ENCODE measurements around the gene ADARB2. TPM values are rescaled to one million over a fixed set of nuclear protein-coding genes. Genes with fewer than 3 reads are reported as not detected.

The ADARB2 gene
- total and polyA plus RNA-seq, 4 donors = 0.55 to 0.70 (median 0.59) TPM; not detected in 1

DNA sequence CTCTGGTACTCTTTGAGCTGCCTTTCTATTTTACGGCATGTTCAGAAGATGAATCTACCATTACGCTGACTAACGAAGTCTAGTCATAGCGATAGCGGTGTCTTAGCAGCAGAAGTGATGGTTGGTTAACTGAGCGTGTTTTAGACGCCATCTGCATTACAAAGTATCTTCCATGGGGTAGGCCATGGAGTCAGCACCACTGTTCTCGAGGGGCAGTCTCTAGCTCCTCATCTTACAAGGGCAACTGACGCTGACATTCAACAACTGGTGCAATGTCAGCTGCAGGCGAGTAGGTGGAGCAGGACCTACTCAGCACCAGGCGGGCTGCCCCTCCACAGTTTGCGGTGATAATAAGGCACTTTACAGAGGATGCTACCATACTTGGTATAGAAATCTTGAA is 88.7 kb downstream of the ADARB2 start:
- no peak overlapping the region for H3K4me3 ChIP-seq (ENCODE audit: low read depth in 1 of 3, low read length in 3 of 3)
- H3K4me1 ChIP-seq (ENCODE audit: control insufficient read depth in 4 of 4, insufficient read depth in 4 of 4, low read length in 3 of 4) = no peaks in the 10 kb centered on the region
- DNase-seq (ENCODE audit: low spot score) = no peak
- H3K36me3 ChIP-seq (ENCODE audit: control insufficient read depth in 4 of 4, insufficient read depth in 3 of 4, low read depth in 1 of 4, low read length in 3 of 4) = no peaks in the 10 kb centered on the region
- TF ChIP-seq, protein P1, sequence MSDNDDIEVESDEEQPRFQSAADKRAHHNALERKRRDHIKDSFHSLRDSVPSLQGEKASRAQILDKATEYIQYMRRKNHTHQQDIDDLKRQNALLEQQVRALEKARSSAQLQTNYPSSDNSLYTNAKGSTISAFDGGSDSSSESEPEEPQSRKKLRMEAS (IDR thresholded peaks at IDR 0.05) = no peak
- TF ChIP-seq NR2F2 (IDR thresholded peaks at IDR 0.05) = no peak
- TF ChIP-seq RXRA (IDR thresholded peaks at IDR 0.05) = no peak
- TF ChIP-seq FOXA1 (IDR thresholded peaks at IDR 0.05) = no peak
- TF ChIP-seq YY1 (IDR thresholded peaks at IDR 0.05) = no peak
- TF ChIP-seq, protein P2, sequence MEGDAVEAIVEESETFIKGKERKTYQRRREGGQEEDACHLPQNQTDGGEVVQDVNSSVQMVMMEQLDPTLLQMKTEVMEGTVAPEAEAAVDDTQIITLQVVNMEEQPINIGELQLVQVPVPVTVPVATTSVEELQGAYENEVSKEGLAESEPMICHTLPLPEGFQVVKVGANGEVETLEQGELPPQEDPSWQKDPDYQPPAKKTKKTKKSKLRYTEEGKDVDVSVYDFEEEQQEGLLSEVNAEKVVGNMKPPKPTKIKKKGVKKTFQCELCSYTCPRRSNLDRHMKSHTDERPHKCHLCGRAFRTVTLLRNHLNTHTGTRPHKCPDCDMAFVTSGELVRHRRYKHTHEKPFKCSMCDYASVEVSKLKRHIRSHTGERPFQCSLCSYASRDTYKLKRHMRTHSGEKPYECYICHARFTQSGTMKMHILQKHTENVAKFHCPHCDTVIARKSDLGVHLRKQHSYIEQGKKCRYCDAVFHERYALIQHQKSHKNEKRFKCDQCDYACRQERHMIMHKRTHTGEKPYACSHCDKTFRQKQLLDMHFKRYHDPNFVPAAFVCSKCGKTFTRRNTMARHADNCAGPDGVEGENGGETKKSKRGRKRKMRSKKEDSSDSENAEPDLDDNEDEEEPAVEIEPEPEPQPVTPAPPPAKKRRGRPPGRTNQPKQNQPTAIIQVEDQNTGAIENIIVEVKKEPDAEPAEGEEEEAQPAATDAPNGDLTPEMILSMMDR (IDR thresholded peaks at IDR 0.05; ENCODE audit: low read depth, low read length, missing input control) = no peak
- TF ChIP-seq RAD21 (IDR thresholded peaks at IDR 0.05) = no peak
- TF ChIP-seq, protein P3, sequence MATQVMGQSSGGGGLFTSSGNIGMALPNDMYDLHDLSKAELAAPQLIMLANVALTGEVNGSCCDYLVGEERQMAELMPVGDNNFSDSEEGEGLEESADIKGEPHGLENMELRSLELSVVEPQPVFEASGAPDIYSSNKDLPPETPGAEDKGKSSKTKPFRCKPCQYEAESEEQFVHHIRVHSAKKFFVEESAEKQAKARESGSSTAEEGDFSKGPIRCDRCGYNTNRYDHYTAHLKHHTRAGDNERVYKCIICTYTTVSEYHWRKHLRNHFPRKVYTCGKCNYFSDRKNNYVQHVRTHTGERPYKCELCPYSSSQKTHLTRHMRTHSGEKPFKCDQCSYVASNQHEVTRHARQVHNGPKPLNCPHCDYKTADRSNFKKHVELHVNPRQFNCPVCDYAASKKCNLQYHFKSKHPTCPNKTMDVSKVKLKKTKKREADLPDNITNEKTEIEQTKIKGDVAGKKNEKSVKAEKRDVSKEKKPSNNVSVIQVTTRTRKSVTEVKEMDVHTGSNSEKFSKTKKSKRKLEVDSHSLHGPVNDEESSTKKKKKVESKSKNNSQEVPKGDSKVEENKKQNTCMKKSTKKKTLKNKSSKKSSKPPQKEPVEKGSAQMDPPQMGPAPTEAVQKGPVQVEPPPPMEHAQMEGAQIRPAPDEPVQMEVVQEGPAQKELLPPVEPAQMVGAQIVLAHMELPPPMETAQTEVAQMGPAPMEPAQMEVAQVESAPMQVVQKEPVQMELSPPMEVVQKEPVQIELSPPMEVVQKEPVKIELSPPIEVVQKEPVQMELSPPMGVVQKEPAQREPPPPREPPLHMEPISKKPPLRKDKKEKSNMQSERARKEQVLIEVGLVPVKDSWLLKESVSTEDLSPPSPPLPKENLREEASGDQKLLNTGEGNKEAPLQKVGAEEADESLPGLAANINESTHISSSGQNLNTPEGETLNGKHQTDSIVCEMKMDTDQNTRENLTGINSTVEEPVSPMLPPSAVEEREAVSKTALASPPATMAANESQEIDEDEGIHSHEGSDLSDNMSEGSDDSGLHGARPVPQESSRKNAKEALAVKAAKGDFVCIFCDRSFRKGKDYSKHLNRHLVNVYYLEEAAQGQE (IDR thresholded peaks at IDR 0.05) = no peak
- TF ChIP-seq GABPA (IDR thresholded peaks at IDR 0.05 in 1 of 2, conservative IDR thresholded peaks at IDR 0.05 in 1 of 2) = no peak
- no peak for TF ChIP-seq EGR1 (IDR thresholded peaks at IDR 0.05; ENCODE audit: low read depth in 2 of 2)
- TF ChIP-seq JUND (IDR thresholded peaks at IDR 0.05) = no peak
- TF ChIP-seq TAF1 (conservative IDR thresholded peaks at IDR 0.05) = no peak
- TF ChIP-seq, protein P4, sequence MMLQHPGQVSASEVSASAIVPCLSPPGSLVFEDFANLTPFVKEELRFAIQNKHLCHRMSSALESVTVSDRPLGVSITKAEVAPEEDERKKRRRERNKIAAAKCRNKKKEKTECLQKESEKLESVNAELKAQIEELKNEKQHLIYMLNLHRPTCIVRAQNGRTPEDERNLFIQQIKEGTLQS (IDR thresholded peaks at IDR 0.05) = no peak
- TF ChIP-seq FOXA2 (IDR thresholded peaks at IDR 0.05) = no peak
- H3K9ac ChIP-seq (ENCODE audit: low read depth in 1 of 2, low read length in 2 of 2) = no peak overlapping the region
- no peak overlapping the region for H3K27ac ChIP-seq (ENCODE audit: low read depth in 1 of 2, low read length in 2 of 2)
- H3K9me3 ChIP-seq (ENCODE audit: control insufficient read depth in 4 of 4, low read length in 3 of 4) = peaks cover 0 to 2% (median 0%) of the 10 kb centered on the region in 4 donors
- H3K27me3 ChIP-seq (ENCODE audit: control insufficient read depth in 4 of 4, insufficient read depth in 4 of 4, low read length in 3 of 4) = peaks cover 0 to 4% (median 0%) of the 10 kb centered on the region in 4 donors
- 81% methylated on average over 12 of the region's 12 CpGs for WGBS

DNA sequence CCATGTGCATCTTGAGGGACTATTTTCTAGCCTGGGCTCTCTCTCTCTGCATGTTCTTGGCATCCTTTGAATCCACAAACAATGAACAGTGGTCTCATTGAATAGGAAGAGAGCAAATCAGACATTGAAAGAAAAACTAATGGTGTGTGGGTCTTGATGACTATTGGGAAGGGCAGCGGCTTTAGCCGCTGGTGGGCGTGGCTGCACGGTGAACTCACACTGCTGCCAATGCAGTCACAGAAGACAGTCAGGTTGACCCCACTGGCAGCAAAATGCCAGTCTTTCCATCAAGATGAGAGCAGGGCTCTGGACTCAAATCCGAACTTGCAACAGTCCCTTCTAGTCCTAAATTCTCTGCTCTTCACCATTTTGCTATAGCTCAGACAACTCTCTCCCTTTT is 91.0 kb downstream of the ADARB2 start:
- Histone ChIP-seq H3K4me3 (ENCODE audit: low read depth in 1 of 3, low read length in 3 of 3) (no peak overlapping the region), H3K9ac (ENCODE audit: low read depth in 1 of 2, low read length in 2 of 2) (no peak overlapping the region), H3K27me3 (ENCODE audit: control insufficient read depth in 4 of 4, insufficient read depth in 4 of 4, low read length in 3 of 4) (peaks cover 0 to 4% (median 0%) of the 10 kb centered on the region in 4 donors), H3K4me1 (ENCODE audit: control insufficient read depth in 4 of 4, insufficient read depth in 4 of 4, low read length in 3 of 4) (no peaks in the 10 kb centered on the region), H3K9me3 (ENCODE audit: control insufficient read depth in 4 of 4, low read length in 3 of 4) (peaks cover 0 to 2% (median 0%) of the 10 kb centered on the region in 4 donors), H3K27ac (ENCODE audit: low read depth in 1 of 2, low read length in 2 of 2) (no peak overlapping the region), H3K36me3 (ENCODE audit: control insufficient read depth in 4 of 4, insufficient read depth in 3 of 4, low read depth in 1 of 4, low read length in 3 of 4) (no peaks in the 10 kb centered on the region)
- DNase-seq (ENCODE audit: low spot score) = no peak
- TF ChIP-seq, protein P4 (IDR thresholded peaks at IDR 0.05) = no peak
- TF ChIP-seq FOXA1 (IDR thresholded peaks at IDR 0.05) = no peak
- TF ChIP-seq JUND (IDR thresholded peaks at IDR 0.05) = no peak
- TF ChIP-seq RXRA (IDR thresholded peaks at IDR 0.05) = no peak
- TF ChIP-seq, protein P1 (IDR thresholded peaks at IDR 0.05) = no peak
- no peak for TF ChIP-seq GABPA (IDR thresholded peaks at IDR 0.05 in 1 of 2, conservative IDR thresholded peaks at IDR 0.05 in 1 of 2)
- TF ChIP-seq YY1 (IDR thresholded peaks at IDR 0.05) = no peak
- no peak for TF ChIP-seq NR2F2 (IDR thresholded peaks at IDR 0.05)
- no peak for TF ChIP-seq HNF4G (IDR thresholded peaks at IDR 0.05)
- no peak for TF ChIP-seq FOXA2 (IDR thresholded peaks at IDR 0.05)
- TF ChIP-seq, protein P2 (IDR thresholded peaks at IDR 0.05; ENCODE audit: low read depth, low read length, missing input control) = no peak
- TF ChIP-seq TAF1 (conservative IDR thresholded peaks at IDR 0.05) = no peak
- TF ChIP-seq RAD21 (IDR thresholded peaks at IDR 0.05) = no peak
- TF ChIP-seq HNF4A (conservative IDR thresholded peaks at IDR 0.05) = no peak
- TF ChIP-seq SP1 (IDR thresholded peaks at IDR 0.05) = no peak
- TF ChIP-seq EGR1 (IDR thresholded peaks at IDR 0.05; ENCODE audit: low read depth in 2 of 2) = no peak
- TF ChIP-seq, protein P3 (IDR thresholded peaks at IDR 0.05) = no peak
- 59% methylated on average over 5 of the region's 5 CpGs for WGBS
